ENCODE data around the gene CYP27B1. TPM values are rescaled to one million over a fixed set of nuclear protein-coding genes. Genes with fewer than 3 reads are reported as not detected.
A peak's percentile ranks its signal among the peaks of the same experiment; 100 is the strongest.

Gene CYP27B1
- total RNA-seq, 1 experiment from 2014 or later = 11.6 TPM

DNA sequence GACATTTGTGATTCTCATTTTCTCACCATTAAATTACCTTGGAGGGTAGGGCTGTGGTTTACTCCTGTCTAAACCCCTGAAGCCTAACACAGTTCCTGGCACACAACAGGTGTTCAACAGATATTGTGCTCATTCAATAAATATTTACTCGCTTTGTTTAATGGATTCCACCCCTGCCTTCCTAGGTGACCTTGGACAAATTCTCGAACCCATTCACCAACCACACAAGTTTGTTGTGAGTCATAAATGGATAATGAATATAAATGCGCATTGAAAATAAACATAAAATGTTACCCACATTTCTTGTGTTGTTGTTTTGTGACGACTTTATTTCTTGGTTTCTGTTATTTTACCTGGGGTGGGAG lies 15.3 kb upstream of the CYP27B1 start:
- POLR2A ChIA-PET = interaction anchor here (1.7 kb wide), 1 partner anchor 15 kb away, joined by 5 read pairs; the partner anchor contains the start of gene CYP27B1
- CTCF ChIA-PET = interaction anchor here (1.1 to 1.2 kb wide), 3 partner anchors 10 to 23 kb away, joined by 3 to 6 read pairs (median 4); partner anchors contain the start of genes EEF1AKMT3 and METTL1

More for the DNA sequence above, 15.3 kb upstream of the CYP27B1 start:
- no peaks in the 10 kb centered on the region for H3K9me3 ChIP-seq (ENCODE audit: control insufficient read depth in 1 of 2, insufficient read depth in 1 of 2, low read depth in 1 of 2, low read length in 2 of 2)
- BruUV-seq (replicated peaks) = no TSS peak
- peak overlapping the region; percentile 74 for H3K4me2 ChIP-seq (ENCODE audit: low read length)
- peak overlapping the region; percentile 1; the same call in 1 of the 2 replicates for H3K9ac ChIP-seq (ENCODE audit: low read length)
- RAD21 ChIA-PET (ENCODE audit: low non-redundant PET in 1 of 2, low total read pairs in 2 of 2, uncharacterized antibody in 2 of 2, unreplicated experiment in 2 of 2) = no interaction called here
- no peak overlapping the region for H2AFZ ChIP-seq (ENCODE audit: low read depth, low read length, poor library complexity, severe bottlenecking)
- H4K20me1 ChIP-seq (ENCODE audit: insufficient read depth) = no peaks in the 10 kb centered on the region
- peaks cover 44% of the 10 kb centered on the region for H3K79me2 ChIP-seq (ENCODE audit: insufficient read depth, low read length)
- intact Hi-C loops (cut with micrococcal nuclease) = loop anchor here (1.0 kb wide), 1 partner anchor 10 kb away; the partner anchor contains the start of genes EEF1AKMT3 and METTL1
- ATAC-seq (peak; percentile 18), DNase-seq (ENCODE audit: low read depth, low spot score) (no peak)
- no peak overlapping the region for H3K27ac ChIP-seq (ENCODE audit: low read depth, low read length)
- no peak for TF ChIP-seq FOSL1 (IDR thresholded peaks at IDR 0.05; ENCODE audit: low read depth)
- TF ChIP-seq ELF1 (IDR thresholded peaks at IDR 0.05; ENCODE audit: borderline replicate concordance, low read depth) = no peak
- TF ChIP-seq, protein P1, sequence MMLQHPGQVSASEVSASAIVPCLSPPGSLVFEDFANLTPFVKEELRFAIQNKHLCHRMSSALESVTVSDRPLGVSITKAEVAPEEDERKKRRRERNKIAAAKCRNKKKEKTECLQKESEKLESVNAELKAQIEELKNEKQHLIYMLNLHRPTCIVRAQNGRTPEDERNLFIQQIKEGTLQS (IDR thresholded peaks at IDR 0.05) = no peak
- TF ChIP-seq POLR2A (IDR thresholded peaks at IDR 0.05; ENCODE audit: borderline replicate concordance, extremely low read depth, insufficient read depth, insufficient read length) = no peak
- no peak for TF ChIP-seq CBX3 (IDR thresholded peaks at IDR 0.05; ENCODE audit: low read depth)
- no peak for TF ChIP-seq TCF7L2 (IDR thresholded peaks at IDR 0.05; ENCODE audit: borderline replicate concordance, extremely low read depth, insufficient read depth, insufficient read length)
- no peak for TF ChIP-seq ZFX (IDR thresholded peaks at IDR 0.05)
- TF ChIP-seq RAD21 (IDR thresholded peaks at IDR 0.05; ENCODE audit: low read depth) = no peak
- no peak for TF ChIP-seq EGR1 (IDR thresholded peaks at IDR 0.05; ENCODE audit: low read depth)
- no peak for TF ChIP-seq ZNF274 (IDR thresholded peaks at IDR 0.05; ENCODE audit: low read depth, low read length)
- TF ChIP-seq SP1 (IDR thresholded peaks at IDR 0.05; ENCODE audit: low read depth) = no peak
- TF ChIP-seq EZH2 (IDR thresholded peaks at IDR 0.05) = no peak
- TF ChIP-seq, protein P2, sequence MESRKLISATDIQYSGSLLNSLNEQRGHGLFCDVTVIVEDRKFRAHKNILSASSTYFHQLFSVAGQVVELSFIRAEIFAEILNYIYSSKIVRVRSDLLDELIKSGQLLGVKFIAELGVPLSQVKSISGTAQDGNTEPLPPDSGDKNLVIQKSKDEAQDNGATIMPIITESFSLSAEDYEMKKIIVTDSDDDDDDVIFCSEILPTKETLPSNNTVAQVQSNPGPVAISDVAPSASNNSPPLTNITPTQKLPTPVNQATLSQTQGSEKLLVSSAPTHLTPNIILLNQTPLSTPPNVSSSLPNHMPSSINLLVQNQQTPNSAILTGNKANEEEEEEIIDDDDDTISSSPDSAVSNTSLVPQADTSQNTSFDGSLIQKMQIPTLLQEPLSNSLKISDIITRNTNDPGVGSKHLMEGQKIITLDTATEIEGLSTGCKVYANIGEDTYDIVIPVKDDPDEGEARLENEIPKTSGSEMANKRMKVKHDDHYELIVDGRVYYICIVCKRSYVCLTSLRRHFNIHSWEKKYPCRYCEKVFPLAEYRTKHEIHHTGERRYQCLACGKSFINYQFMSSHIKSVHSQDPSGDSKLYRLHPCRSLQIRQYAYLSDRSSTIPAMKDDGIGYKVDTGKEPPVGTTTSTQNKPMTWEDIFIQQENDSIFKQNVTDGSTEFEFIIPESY (IDR thresholded peaks at IDR 0.05; ENCODE audit: extremely low read depth, insufficient replicate concordance, low read length) = no peak
- TF ChIP-seq EZH2phosphoT487 (IDR thresholded peaks at IDR 0.05; ENCODE audit: borderline replicate concordance) = no peak
- no peak for TF ChIP-seq CEBPB (IDR thresholded peaks at IDR 0.05; ENCODE audit: low read depth)
- no peak for TF ChIP-seq SRF (IDR thresholded peaks at IDR 0.05; ENCODE audit: low read depth)
- TF ChIP-seq POLR2AphosphoS5 (IDR thresholded peaks at IDR 0.05; ENCODE audit: low read depth, low read length) = no peak
- H3K9me2 ChIP-seq (ENCODE audit: insufficient read depth) = no peaks in the 10 kb centered on the region
- H3K36me3 ChIP-seq (ENCODE audit: control insufficient read depth in 1 of 2, insufficient read depth in 2 of 2, low read length in 2 of 2) = peaks cover 13 to 19% of the 10 kb centered on the region in 2 experiments; a peak in 3 of 4 replicates
- H3K4me3 ChIP-seq (replicated peaks in 1 of 2; ENCODE audit: low read depth in 1 of 2, low read length in 2 of 2) = peak overlapping the region; percentile 98 to 100
- no peaks in the 10 kb centered on the region for H3K27me3 ChIP-seq (ENCODE audit: insufficient read depth, low read length)
- H3K4me1 ChIP-seq (ENCODE audit: control insufficient read depth in 1 of 2, insufficient read depth in 2 of 2, low read length in 2 of 2) = peaks cover 6 to 10% of the 10 kb centered on the region in 2 experiments

Measured in HCT116 (cell line).